GM23338 (cell line): ENCODE results near the gene RFESD. TPM values are rescaled to one million over a fixed set of nuclear protein-coding genes. Genes with fewer than 3 reads are reported as not detected.

Experiments
- ATAC-seq: fragments of 200-7000 bp; cut with Tn5 transposase; 3 replicates; pipeline ENCODE4 v1.9.1; 2020
- DNase-seq: peaks from one replicate; pipeline ENCODE4 v3.0.0-alpha.2; 2015; ENCODE audit warnings: low spot score
- H2AFZ ChIP-seq: fragments of 200-600 bp; sonication (generic); 2 replicates; pipeline ENCODE4 v1.8.0; 2016; ENCODE audit warnings: antibody characterized with exemption, mild to moderate bottlenecking, moderate library complexity
- H3F3A ChIP-seq: fragments of 200-600 bp; sonication (generic); replicated peaks from 2 replicates; pipeline ENCODE4 v1.8.0; 2017; ENCODE audit warnings: antibody characterized with exemption, mixed run types, low read depth
- H3K27ac ChIP-seq: fragments of 200-600 bp; sonication (generic); 2 replicates; pipeline ENCODE4 v1.6.1; 2016; ENCODE audit warnings: low read depth
- H3K27me3 ChIP-seq: fragments of 200-600 bp; sonication (generic); 2 replicates; pipeline ENCODE4 v1.8.0; 2016; ENCODE audit warnings: mild to moderate bottlenecking, mixed run types, moderate library complexity; ENCODE audit not compliant: insufficient read depth
- H3K36me3 ChIP-seq: fragments of 200-600 bp; sonication (generic); 2 replicates; pipeline ENCODE4 v1.8.0; 2016; ENCODE audit warnings: mild to moderate bottlenecking; ENCODE audit not compliant: insufficient read depth
- H3K4me1 ChIP-seq: fragments of 200-600 bp; sonication (generic); 2 replicates; pipeline ENCODE4 v1.8.0; 2016; ENCODE audit warnings: mild to moderate bottlenecking, moderate library complexity; ENCODE audit not compliant: insufficient read depth
- H3K4me2 ChIP-seq: fragments of 200-600 bp; sonication (generic); 2 replicates; pipeline ENCODE4 v1.7.1; 2017; ENCODE audit warnings: mixed run types
- H3K4me3 ChIP-seq: fragments of 200-600 bp; sonication (generic); 2 replicates; pipeline ENCODE4 v1.6.1; 2016; ENCODE audit warnings: mixed run types
- H3K79me2 ChIP-seq: fragments of 200-600 bp; sonication (generic); replicated peaks from 2 replicates; pipeline ENCODE4 v1.8.0; 2017; ENCODE audit warnings: mild to moderate bottlenecking; ENCODE audit not compliant: insufficient read depth
- H3K9me2 ChIP-seq: fragments of 200-600 bp; sonication (generic); 2 replicates; pipeline ENCODE4 v1.8.0; 2017; ENCODE audit not compliant: insufficient read depth
- H4K20me1 ChIP-seq: fragments of 200-600 bp; sonication (generic); replicated peaks from 2 replicates; pipeline ENCODE4 v1.8.0; 2017; ENCODE audit warnings: mild to moderate bottlenecking; ENCODE audit not compliant: insufficient read depth
- H3K27ac Mint-ChIP-seq: 2 replicates; pipeline ENCODE4 v1.8.0; 2020; ENCODE audit warnings: inconsistent platforms, mild to moderate bottlenecking, moderate library complexity, mixed read lengths
- H3K27me3 Mint-ChIP-seq: 3 replicates; pipeline ENCODE4 v1.8.0; 2022; ENCODE audit warnings: low read depth, mild to moderate bottlenecking, moderate library complexity, mixed read lengths, inconsistent platforms; ENCODE audit not compliant: insufficient read depth, poor library complexity
- H3K36me3 Mint-ChIP-seq: 3 replicates; pipeline ENCODE4 v1.8.0; 2021; ENCODE audit warnings: low read depth, mild to moderate bottlenecking, inconsistent platforms, moderate library complexity, mixed read lengths
- H3K4me1 Mint-ChIP-seq: 3 replicates; pipeline ENCODE4 v1.8.0; 2020; ENCODE audit warnings: mild to moderate bottlenecking, inconsistent platforms, mixed read lengths
- H3K4me3 Mint-ChIP-seq: 3 replicates; pipeline ENCODE4 v1.8.0; 2021; ENCODE audit warnings: moderate library complexity, mild to moderate bottlenecking, inconsistent platforms, mixed read lengths
- H3K9me3 Mint-ChIP-seq: 3 replicates; pipeline ENCODE4 v1.8.0; 2020; ENCODE audit warnings: moderate library complexity, mild to moderate bottlenecking, inconsistent platforms, mixed read lengths
- ETS1 ChIP-seq: IDR thresholded peaks from 2 replicates; pipeline ENCODE4 v1.6.1; 2016; ENCODE audit warnings: antibody characterized with exemption
- EZH2 ChIP-seq: fragments of 200-600 bp; sonication (generic); IDR thresholded peaks from one replicate; pipeline ENCODE4 v1.8.0; 2017; ENCODE audit warnings: antibody characterized with exemption, mild to moderate bottlenecking, low read depth; ENCODE audit not compliant: unreplicated experiment
- STAT1 ChIP-seq: IDR thresholded peaks from one replicate; pipeline ENCODE4 v1.6.1; 2016; ENCODE audit warnings: antibody characterized with exemption; ENCODE audit not compliant: unreplicated experiment
- ZNF114 ChIP-seq: fragments of 250-450 bp; sonication (Bioruptor Pico); IDR thresholded peaks from 2 replicates; pipeline ENCODE4 v1.5.0; 2020; ENCODE audit warnings: mild to moderate bottlenecking, moderate library complexity
- polyA plus RNA-seq: library from polyadenylated mRNA; unstranded; fragments of >200 nt; fragmentation: Nextera tagmentation; extraction: Ambion mirVana; gene quantifications from 2 replicates; pipeline ENCODE4 v1.2.1, GENCODE V29; 2016
- total RNA-seq: library from RNA; depleted of rRNA; stranded (reverse); fragments of >200 nt; shearing (Covaris generic); gene quantifications from 2 replicates; pipeline ENCODE4 v1.2.3, GENCODE V29; 2014
- TF ChIP-seq, protein P1 (sequence below): IDR thresholded peaks from one replicate; pipeline ENCODE4 v1.6.1; 2018; ENCODE audit warnings: antibody characterized with exemption; ENCODE audit not compliant: unreplicated experiment

Gene RFESD
- total and polyA plus RNA-seq, 2 experiments from 2014 or later = 2.4 to 6.9 TPM

DNA sequence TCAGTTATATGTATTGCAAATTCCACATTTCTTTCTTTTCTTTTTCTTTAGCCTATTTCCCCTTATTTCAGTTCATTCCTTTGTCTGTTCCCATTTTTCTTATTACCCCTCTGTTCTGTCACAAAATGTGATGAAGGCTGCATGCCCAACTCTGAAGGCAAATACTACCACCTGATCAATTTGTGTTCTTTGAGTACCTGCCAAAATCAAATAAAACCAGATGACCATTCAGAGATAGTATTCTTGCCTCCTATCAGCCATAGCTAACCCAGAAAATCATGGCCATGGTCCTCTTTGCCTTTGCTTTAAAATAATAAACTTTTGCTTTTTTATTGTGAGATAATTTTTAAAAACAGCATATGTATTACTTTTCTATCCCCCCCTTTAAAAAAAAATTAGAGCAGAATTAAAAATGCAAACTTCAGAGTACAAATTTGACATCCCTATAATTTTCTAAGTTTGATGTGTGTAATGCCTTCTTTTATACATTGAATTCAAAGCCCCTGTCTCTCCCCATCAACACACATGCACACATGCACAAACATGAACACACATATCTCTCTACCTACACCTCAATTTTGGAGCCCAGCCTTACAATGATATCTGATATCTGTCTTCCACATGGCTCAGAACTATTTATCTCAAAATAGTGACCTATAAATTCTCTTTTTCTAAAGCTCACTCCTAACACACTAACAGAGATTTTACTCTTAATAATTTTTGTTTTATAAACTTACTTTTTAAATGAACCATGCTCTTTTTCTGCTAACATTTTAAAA, 3.5 kb downstream of the RFESD start (continued):
- TF ChIP-seq, protein P1, sequence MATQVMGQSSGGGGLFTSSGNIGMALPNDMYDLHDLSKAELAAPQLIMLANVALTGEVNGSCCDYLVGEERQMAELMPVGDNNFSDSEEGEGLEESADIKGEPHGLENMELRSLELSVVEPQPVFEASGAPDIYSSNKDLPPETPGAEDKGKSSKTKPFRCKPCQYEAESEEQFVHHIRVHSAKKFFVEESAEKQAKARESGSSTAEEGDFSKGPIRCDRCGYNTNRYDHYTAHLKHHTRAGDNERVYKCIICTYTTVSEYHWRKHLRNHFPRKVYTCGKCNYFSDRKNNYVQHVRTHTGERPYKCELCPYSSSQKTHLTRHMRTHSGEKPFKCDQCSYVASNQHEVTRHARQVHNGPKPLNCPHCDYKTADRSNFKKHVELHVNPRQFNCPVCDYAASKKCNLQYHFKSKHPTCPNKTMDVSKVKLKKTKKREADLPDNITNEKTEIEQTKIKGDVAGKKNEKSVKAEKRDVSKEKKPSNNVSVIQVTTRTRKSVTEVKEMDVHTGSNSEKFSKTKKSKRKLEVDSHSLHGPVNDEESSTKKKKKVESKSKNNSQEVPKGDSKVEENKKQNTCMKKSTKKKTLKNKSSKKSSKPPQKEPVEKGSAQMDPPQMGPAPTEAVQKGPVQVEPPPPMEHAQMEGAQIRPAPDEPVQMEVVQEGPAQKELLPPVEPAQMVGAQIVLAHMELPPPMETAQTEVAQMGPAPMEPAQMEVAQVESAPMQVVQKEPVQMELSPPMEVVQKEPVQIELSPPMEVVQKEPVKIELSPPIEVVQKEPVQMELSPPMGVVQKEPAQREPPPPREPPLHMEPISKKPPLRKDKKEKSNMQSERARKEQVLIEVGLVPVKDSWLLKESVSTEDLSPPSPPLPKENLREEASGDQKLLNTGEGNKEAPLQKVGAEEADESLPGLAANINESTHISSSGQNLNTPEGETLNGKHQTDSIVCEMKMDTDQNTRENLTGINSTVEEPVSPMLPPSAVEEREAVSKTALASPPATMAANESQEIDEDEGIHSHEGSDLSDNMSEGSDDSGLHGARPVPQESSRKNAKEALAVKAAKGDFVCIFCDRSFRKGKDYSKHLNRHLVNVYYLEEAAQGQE = no peak
- TF ChIP-seq ETS1 = no peak
- no peak for TF ChIP-seq ZNF114
- no peak for TF ChIP-seq STAT1
- no peak for TF ChIP-seq EZH2

DNA sequence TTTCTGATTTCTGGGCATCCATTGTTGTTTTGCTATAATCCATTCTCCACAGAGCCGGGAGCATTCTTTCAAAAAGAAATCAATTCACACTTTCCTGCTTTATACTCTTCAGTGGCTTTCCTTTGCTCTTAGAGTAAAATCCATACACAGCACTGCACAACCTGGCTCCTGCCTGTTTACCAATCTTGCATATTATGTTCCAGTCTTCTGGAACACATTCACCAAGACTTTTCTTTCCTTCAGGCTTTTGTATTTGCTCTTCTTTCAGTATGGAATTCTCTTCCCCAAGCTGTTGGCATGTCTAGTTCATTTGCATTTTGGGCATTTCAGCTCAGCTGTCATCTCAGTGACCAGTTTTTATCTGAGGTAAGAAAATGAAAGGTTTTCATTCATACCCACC, 6.3 kb downstream of the RFESD start:
- Histone ChIP-seq H3K4me3 (no peak overlapping the region), H3K36me3 (no peaks in the 10 kb centered on the region), H3K4me2 (no peak overlapping the region), H3K79me2 (no peaks in the 10 kb centered on the region), H3K27ac (no peak overlapping the region), H3K27me3 (no peaks in the 10 kb centered on the region), H3F3A (no peaks in the 10 kb centered on the region), H2AFZ (no peak overlapping the region), H4K20me1 (no peaks in the 10 kb centered on the region), H3K4me1 (no peaks in the 10 kb centered on the region), H3K9me2 (no peaks in the 10 kb centered on the region)
- no peaks in the 10 kb centered on the region for H3K36me3 Mint-ChIP-seq
- TF ChIP-seq ZNF114 = no peak
- TF ChIP-seq, protein P1 = no peak
- DNase-seq (no peak), ATAC-seq (no peak)
- no peak overlapping the region for H3K4me3 Mint-ChIP-seq
- no peaks in the 10 kb centered on the region for H3K9me3 Mint-ChIP-seq
- no peak overlapping the region for H3K27ac Mint-ChIP-seq
- no peaks in the 10 kb centered on the region for H3K4me1 Mint-ChIP-seq
- H3K27me3 Mint-ChIP-seq = no peaks in the 10 kb centered on the region
